Measurements from ENCODE around the gene BHLHE41.

DNA sequence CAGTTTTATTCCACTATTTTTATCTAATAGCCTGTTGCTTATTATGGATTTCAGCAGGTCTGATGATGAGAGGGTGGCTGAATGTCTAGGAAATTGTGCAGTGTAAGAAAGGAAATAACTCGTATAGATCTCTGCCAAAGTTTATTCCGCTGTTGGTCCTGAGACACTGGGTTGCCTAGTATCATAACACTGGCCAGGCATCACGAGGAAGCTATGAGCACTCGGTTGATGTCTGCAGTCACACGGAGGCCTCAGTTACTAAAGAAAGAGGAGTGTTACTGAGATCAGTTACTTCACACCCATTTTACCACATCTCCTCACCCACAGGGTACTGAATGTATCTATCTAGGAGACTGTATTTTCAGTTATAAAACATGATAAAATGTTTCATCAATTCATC, 21.9 kb downstream of the BHLHE41 start:
- TF ChIP-seq, protein P1, sequence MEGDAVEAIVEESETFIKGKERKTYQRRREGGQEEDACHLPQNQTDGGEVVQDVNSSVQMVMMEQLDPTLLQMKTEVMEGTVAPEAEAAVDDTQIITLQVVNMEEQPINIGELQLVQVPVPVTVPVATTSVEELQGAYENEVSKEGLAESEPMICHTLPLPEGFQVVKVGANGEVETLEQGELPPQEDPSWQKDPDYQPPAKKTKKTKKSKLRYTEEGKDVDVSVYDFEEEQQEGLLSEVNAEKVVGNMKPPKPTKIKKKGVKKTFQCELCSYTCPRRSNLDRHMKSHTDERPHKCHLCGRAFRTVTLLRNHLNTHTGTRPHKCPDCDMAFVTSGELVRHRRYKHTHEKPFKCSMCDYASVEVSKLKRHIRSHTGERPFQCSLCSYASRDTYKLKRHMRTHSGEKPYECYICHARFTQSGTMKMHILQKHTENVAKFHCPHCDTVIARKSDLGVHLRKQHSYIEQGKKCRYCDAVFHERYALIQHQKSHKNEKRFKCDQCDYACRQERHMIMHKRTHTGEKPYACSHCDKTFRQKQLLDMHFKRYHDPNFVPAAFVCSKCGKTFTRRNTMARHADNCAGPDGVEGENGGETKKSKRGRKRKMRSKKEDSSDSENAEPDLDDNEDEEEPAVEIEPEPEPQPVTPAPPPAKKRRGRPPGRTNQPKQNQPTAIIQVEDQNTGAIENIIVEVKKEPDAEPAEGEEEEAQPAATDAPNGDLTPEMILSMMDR (IDR thresholded peaks at IDR 0.05 in 2 of 3, conservative IDR thresholded peaks at IDR 0.05 in 1 of 3; ENCODE audit: insufficient read depth in 2 of 3, low read depth in 1 of 3, low read length in 3 of 3), result no peak
- TF ChIP-seq TAF1 (IDR thresholded peaks at IDR 0.05; ENCODE audit: control insufficient read depth, extremely low read depth, insufficient read depth, low read length, severe bottlenecking), result no peak
- TF ChIP-seq FOXM1 (IDR thresholded peaks at IDR 0.05; ENCODE audit: low read depth), result no peak
- no peak for TF ChIP-seq FOXM1 (CRISPR knock-in tag; IDR thresholded peaks at IDR 0.05; ENCODE audit: low read depth)
- TF ChIP-seq ZBTB7A (IDR thresholded peaks at IDR 0.05; ENCODE audit: borderline replicate concordance, control insufficient read depth, low read depth, low read length), result no peak

Measured in K562 (cell line).